HG03520 (cell line): Measurements from ENCODE around the gene FXYD6.

Experiments used
- ATAC-seq: cut with Tn5 transposase; IDR thresholded peaks from one replicate; pipeline ENCODE4 v1.9.1; 2021; ENCODE audit warnings: mild to moderate bottlenecking, moderate library complexity; ENCODE audit not compliant: unreplicated experiment

The FXYD6 gene

GRCh38 chr11:117852309-117852708 lies 24.1 kb downstream of the FXYD6 start:
- ATAC-seq: no peak

- ATAC-seq: no peak
These were observed 24.6 kb downstream of the FXYD6 start for GRCh38 chr11:117851852-117852251.

DNA sequence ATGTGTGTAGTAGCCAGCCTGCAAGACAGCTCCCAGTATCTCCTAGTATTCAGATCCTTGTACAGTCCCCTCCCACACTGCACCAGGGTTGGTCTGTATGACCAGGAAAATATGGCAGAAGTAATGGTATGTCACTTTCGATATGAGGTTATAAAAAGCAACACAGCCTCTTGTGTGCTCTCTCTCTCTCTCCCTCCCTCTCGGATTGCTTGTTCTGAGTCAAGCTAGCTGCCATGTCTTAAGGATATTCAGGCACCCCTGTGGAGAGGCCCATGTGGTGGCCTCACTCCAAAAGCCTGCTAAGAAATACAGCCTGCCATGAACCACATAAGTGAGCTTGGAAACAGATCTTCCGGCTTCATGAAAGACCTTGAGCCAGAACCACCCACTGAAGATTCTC lies 25.4 kb downstream of the FXYD6 start:
- no peak for ATAC-seq

DNA sequence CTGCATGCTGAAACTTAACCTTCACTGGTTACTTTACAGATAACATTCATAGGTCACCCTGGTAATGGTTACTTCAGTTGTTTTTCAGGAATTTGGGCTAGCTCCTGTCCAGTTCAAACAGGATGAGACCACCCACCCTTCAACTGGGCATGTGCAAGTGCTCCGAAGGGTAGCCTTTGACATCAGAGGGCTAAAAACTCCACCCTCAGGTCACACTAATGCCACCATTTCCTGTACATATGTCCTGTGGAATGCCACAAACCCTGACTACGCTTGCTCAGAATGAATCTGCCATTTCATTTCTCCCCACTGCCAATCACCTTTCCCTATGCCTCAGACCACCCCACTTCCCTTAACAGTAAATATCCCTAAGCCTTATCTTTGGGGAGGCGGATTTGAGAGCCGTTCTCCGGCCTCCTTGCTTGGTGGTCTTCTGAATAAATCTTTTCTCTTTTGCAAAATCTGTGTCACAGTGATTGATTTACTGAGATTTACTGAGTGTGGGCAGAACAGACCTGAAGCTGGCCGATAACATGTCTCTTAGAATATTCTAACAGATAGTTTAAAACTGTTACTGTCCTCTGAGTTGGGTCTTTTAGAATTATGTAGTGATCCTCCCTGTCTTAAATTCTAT lies 26.6 kb downstream of the FXYD6 start:
- no peak for ATAC-seq

GRCh38 chr11:117843666-117844484 lies 32.6 kb downstream of the FXYD6 start:
- no peak for ATAC-seq

DNA sequence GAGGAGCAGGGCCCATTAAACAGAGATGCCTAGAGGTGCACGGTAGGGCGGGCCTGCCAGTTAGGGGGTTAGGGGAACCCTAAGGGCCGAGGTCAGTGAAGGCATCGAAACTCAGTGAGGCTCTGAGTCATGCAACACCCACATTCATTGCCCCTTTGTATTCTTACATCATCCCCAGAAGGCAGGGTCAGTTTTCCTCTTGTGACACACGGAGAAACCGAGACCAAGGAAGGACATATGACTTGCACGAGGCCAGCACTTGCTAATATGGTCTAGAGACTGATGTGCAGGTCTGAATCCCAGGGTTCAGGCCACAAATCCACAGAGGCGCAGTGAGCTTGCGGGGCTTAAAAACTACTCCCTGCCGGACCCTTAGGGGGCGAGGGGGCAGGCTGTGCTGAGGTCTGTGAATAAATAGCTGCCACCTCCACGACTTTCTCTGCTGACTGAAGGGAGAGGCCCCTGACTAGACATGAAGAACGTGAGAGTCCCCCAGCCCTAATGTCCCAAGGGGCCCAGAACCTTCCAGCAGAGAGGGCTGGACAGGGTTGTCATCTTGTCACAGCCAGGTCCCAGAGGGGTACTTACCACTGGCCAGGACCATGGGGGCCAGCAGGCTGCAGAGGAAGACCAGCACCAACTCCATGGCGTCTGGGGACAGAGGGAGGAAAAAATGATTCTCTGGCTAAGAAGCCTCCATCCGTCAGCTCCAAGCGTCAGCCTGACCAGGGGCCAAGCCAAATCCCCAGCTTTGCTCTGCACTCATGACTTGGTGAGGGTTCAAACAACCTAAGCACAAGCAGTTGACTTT lies 34.1 kb downstream of the FXYD6 start:
- ATAC-seq: no peak

- no peak for ATAC-seq
These were observed 34.9 kb downstream of the FXYD6 start for GRCh38 chr11:117841551-117842031.

- no peak for ATAC-seq
These were observed 35.4 kb downstream of the FXYD6 start for GRCh38 chr11:117840881-117841550.

GRCh38 chr11:117839936-117840813 lies 36.3 kb downstream of the FXYD6 start:
- ATAC-seq: no peak

GRCh38 chr11:117839380-117839881 lies 37.0 kb downstream of the FXYD6 start:
- ATAC-seq: no peak

GRCh38 chr11:117838901-117839300 lies 37.6 kb downstream of the FXYD6 start:
- ATAC-seq: no peak

- ATAC-seq: no peak
These were observed 38.7 kb downstream of the FXYD6 start for GRCh38 chr11:117837791-117838190.

DNA sequence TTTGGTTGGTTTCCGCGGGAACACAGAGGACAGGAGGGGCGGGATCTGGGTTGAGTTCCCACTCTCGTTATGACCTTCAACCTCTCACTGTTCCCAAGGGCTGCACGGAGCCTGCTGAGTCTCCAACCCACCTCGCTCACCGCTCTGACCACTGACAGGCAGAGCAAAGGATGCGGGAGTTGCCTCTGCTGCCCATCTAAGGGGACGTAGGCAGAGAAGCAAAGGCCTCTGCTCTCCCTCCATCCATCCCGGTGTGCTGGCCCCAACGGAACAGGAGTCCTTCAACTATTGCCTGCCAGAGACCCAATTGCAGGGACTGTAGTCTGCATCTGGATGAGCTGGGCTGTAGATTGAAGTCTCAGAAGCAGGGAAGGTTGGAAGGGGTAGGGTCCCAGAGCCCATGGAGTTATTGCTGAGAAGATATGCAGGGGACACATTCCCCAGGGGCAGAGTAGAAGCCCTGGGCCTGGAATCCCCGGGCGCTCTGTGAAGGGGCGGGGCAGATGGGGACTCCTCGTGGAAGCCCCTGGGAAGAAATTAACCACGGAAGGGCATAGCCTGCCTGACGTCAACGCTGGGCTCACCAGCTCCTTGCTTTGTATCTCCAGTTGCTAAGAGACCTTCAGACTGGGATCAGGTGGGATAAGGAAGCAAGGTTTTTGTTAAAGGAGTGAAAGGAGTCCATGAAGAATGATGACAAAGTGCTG lies 39.2 kb downstream of the FXYD6 start:
- ATAC-seq: no peak

DNA sequence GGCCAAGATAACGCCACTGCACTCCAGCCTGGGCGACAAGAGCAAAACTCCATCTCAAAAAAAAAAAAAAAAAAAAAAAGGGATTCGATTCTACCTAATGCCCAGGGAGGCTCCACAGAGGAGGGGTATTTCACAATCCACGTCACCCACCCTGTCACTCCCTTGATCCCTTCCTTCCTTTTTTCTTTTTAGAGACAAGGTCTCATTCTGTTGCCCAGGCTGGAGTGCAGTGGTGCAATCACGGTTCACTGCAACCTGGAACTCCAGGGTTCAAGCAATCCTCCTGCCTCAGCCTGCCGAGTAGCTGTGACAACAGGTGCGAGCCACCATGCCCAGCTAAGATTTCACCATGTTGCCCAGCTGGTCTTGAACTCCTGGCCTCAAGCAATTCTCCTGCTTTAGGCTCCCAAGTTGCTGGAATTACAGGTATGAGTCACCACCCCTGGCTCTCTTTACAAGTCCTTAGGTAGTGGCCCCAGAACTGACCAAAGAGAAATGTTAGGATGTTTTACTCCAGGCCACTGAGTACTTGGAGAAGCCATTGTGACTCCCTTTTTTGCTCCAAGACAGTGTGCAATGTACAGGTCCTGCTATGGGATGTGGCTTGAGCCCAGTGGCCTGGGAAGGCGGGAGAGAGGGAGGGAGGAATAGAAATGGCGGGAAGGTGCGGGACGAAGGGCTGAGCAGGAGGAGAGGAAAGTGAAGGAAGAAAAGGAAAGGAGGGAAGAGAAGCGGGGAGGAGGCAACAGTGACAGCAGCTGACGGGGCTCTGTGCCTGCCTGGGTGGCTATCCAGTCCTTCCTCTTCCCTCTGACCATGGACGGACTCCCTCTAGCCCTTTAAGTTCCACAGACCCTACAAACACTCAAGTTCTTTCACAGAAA lies 40.1 kb downstream of the FXYD6 start:
- ATAC-seq: no peak

- ATAC-seq: no peak
These were observed 40.9 kb downstream of the FXYD6 start for GRCh38 chr11:117835576-117835975.

- no peak for ATAC-seq
These were observed 41.5 kb downstream of the FXYD6 start for GRCh38 chr11:117834838-117835443.

- ATAC-seq: no peak
These were observed 42.2 kb downstream of the FXYD6 start for GRCh38 chr11:117834068-117834810.
